Right lobe of liver (tissue), 6 donors: ENCODE measurements around the gene TMOD4. TPM values are rescaled to one million over a fixed set of nuclear protein-coding genes. Genes with fewer than 3 reads are reported as not detected.

Source experiments
- ATAC-seq, 4 donors: fragments of 200-7000 bp; cut with Tn5 transposase; one replicate each; pipeline ENCODE4 v1.9.1; 2020; ENCODE audit warnings: mild to moderate bottlenecking in 4 of 4, moderate library complexity in 4 of 4
- DNase-seq, 3 donors: peaks; one replicate each; pipeline ENCODE4 v3.0.0-alpha.2; 2020
- H3K27ac ChIP-seq, 3 donors: fragments of 200-600 bp; one replicate each; pipeline ENCODE4 v1.8.0; 2022
- H3K27me3 ChIP-seq, 2 donors: fragments of 200-600 bp; one replicate each; pipeline ENCODE4 v1.8.0; 2022
- H3K36me3 ChIP-seq, 4 donors: fragments of 200-600 bp; sonication (generic) in 1 of 4; one replicate each; pipeline versions ENCODE4 v1.5.1 to v1.8.0; 2017 to 2022; ENCODE audit warnings: control low read depth in 1 of 4
- H3K4me1 ChIP-seq, 4 donors: fragments of 200-600 bp; sonication (generic) in 1 of 4; one replicate each; pipeline versions ENCODE4 v1.5.1 to v1.8.0; 2017 to 2022; ENCODE audit warnings: control low read depth in 1 of 4
- H3K4me3 ChIP-seq, 3 donors: fragments of 200-600 bp; one replicate each; pipeline ENCODE4 v1.8.0; 2022
- H3K9me3 ChIP-seq, 4 donors: fragments of 200-600 bp; sonication (generic) in 1 of 4; one replicate each; pipeline versions ENCODE4 v1.5.1 to v1.8.0; 2017 to 2022; ENCODE audit warnings: control low read depth in 1 of 4
- CTCF ChIP-seq, 4 donors: fragments of 200-600 bp in 3 of 4; fragments of 450-650 bp in 1 of 4; IDR thresholded peaks; one replicate each; pipeline versions ENCODE4 v1.5.1 to v1.8.0; 2016 to 2022; ENCODE audit warnings: antibody characterized with exemption in 4 of 4, mild to moderate bottlenecking in 2 of 4
- POLR2A ChIP-seq: fragments of 450-650 bp; IDR thresholded peaks from one replicate; pipeline ENCODE4 v1.6.1; 2017; ENCODE audit warnings: antibody characterized with exemption, mild to moderate bottlenecking
- WGBS: methylation state at CpG from one replicate; pipeline ENCODE4 v1.1.6; 2018; ENCODE audit warnings: low coverage, low lambda C conversion rate; ENCODE audit not compliant: insufficient coverage; ENCODE audit errors: missing lambda C conversion rate; 5-methylcytosine and 5-hydroxymethylcytosine counted together
- intact Hi-C, 2 donors: fragments of 100-400 bp; cut with DNase I; formaldehyde crosslinking; loops; one replicate each; pipeline versions ENCODE4 v1.11.2 to v1.14.1; 2022
- total RNA-seq, 6 experiments: library from RNA; depleted of rRNA in 2 of 6; stranded (reverse); fragments of >200 nt in 2 of 6; fragmentation: NEBNext Ultra II Directional in 3 of 6; extraction: Animal tissue kit (Norgen Biotek cat#: 25700) in 3 of 6; gene quantifications; one replicate each; pipeline versions ENCODE4 v1.1.0 to v1.2.4, GENCODE V29; 2016 to 2023
- donor health status: DM: no; HTN: yes; CAD: no.
- donor health status: DM: no; HTN: no; CAD: no.
- donor health status: DM: no; HTN: no; CAD: no.
- donor health status: DM: no; HTN: yes; CAD: no.
- donor health status: DM: no; HTN: yes; CAD: no.

TMOD4 gene
- total RNA-seq, 6 experiments from 2014 or later, result not detected

GRCh38 chr1:151144474-151145303 lies 31.1 kb downstream of the TMOD4 start:
- Histone ChIP-seq H3K4me1 (peaks cover 0 to 17% (median 5%) of the 10 kb centered on the region in 4 donors), H3K4me3 (no peak overlapping the region), H3K27ac (no peak overlapping the region), H3K36me3 (no peaks in the 10 kb centered on the region), H3K27me3 (no peaks in the 10 kb centered on the region), H3K9me3 (no peaks in the 10 kb centered on the region)
- intact Hi-C loops, result no loop called here
- ATAC-seq, result no peak
- 83% methylated on average over 1 of the region's 7 CpGs for WGBS
- no peak for TF ChIP-seq CTCF (IDR thresholded peaks at IDR 0.05)
- TF ChIP-seq POLR2A, result no peak
- DNase-seq, result no peak

- Histone ChIP-seq H3K36me3 (no peaks in the 10 kb centered on the region), H3K27ac (no peak overlapping the region), H3K9me3 (no peaks in the 10 kb centered on the region), H3K27me3 (no peaks in the 10 kb centered on the region), H3K4me3 (no peak overlapping the region), H3K4me1 (peaks cover 0 to 17% (median 5%) of the 10 kb centered on the region in 4 donors)
- WGBS, result 71% methylated on average over 3 of the region's 5 CpGs
- DNase-seq (no peak), ATAC-seq (no peak)
- TF ChIP-seq CTCF (IDR thresholded peaks at IDR 0.05) (no peak), POLR2A (no peak)
- intact Hi-C loops, result no loop called here
These were observed 31.8 kb downstream of the TMOD4 start for GRCh38 chr1:151143986-151144385.

- Histone ChIP-seq H3K4me1 (peaks cover 0 to 16% (median 5%) of the 10 kb centered on the region in 4 donors), H3K4me3 (no peak overlapping the region), H3K27me3 (no peaks in the 10 kb centered on the region), H3K9me3 (no peaks in the 10 kb centered on the region), H3K36me3 (no peaks in the 10 kb centered on the region), H3K27ac (no peak overlapping the region)
- WGBS, result 80% methylated on average over 1 of the region's 7 CpGs
- DNase-seq (no peak), ATAC-seq (no peak)
- intact Hi-C loops, result no loop called here
- no peak for TF ChIP-seq CTCF (IDR thresholded peaks at IDR 0.05)
- TF ChIP-seq POLR2A, result no peak
These were observed 32.7 kb downstream of the TMOD4 start for GRCh38 chr1:151143057-151143435.

- no peak for TF ChIP-seq POLR2A
- no peak for TF ChIP-seq CTCF (IDR thresholded peaks at IDR 0.05)
- DNase-seq (no peak), ATAC-seq (no peak)
- WGBS, result 100% methylated on average over 2 of the region's 5 CpGs
- Histone ChIP-seq H3K4me1 (peaks cover 0 to 11% (median 5%) of the 10 kb centered on the region in 4 donors), H3K27ac (no peak overlapping the region), H3K36me3 (no peaks in the 10 kb centered on the region), H3K4me3 (no peak overlapping the region), H3K27me3 (no peaks in the 10 kb centered on the region), H3K9me3 (no peaks in the 10 kb centered on the region)
- intact Hi-C loops, result no loop called here
These were observed 33.2 kb downstream of the TMOD4 start for GRCh38 chr1:151142411-151143056.
